Measurements from ENCODE around the gene HIVEP2. TPM values are rescaled to one million over a fixed set of nuclear protein-coding genes. Genes with fewer than 3 reads are reported as not detected.
A peak's percentile ranks its signal among the peaks of the same experiment; 100 is the strongest.

Gene HIVEP2
- total and polyA plus RNA-seq, 7 experiments from 2014 or later = 12.2 to 92.1 (median 51.5) TPM

GRCh38 chr6:142954844-142955243 is 9.9 kb upstream of the HIVEP2 start:
- H3K4me3 ChIP-seq (ENCODE audit: low read length) = no peak overlapping the region
- Mint-ChIP-seq H3K27ac (peak overlapping the region in 1 of 9 donors; percentile 9), H3K9me3 (peaks cover 0 to 4% (median 0%) of the 10 kb centered on the region in 11 donors), H3K4me3 (no peak overlapping the region), H3K36me3 (peaks cover 0 to 3% (median 0%) of the 10 kb centered on the region in 5 donors), H3K4me1 (peaks cover 8 to 29% (median 21%) of the 10 kb centered on the region in 7 donors), H3K27me3 (peaks cover 0 to 4% (median 0%) of the 10 kb centered on the region in 5 donors)
- no peaks in the 10 kb centered on the region for H3K36me3 ChIP-seq (ENCODE audit: control insufficient read depth in 2 of 3, insufficient read depth in 3 of 3, low read length in 3 of 3)
- no peak overlapping the region for H3K27ac ChIP-seq (ENCODE audit: low read depth, low read length)
- ChIA-PET POLR2A (interaction anchor here (1.2 kb wide), 1 partner anchor 11 kb away, joined by 4 read pairs; no protein-coding TSS in a partner anchor), CTCF (interaction anchor here (1.1 to 1.4 kb wide), 2 partner anchors 262 to 472 kb away, joined by 5 to 7 read pairs; no protein-coding TSS in a partner anchor)
- intact Hi-C loops (cut with micrococcal nuclease) = loop anchor here in 1 of 2 donors (1.0 kb wide), 1 partner anchor 481 kb away; no protein-coding TSS in a partner anchor
- ATAC-seq = peak; percentile 55
- H3K9me3 ChIP-seq (ENCODE audit: control insufficient read depth in 2 of 3, low read length in 3 of 3) = no peaks in the 10 kb centered on the region
- no peaks in the 10 kb centered on the region for H3K4me1 ChIP-seq (ENCODE audit: control insufficient read depth in 2 of 2, insufficient read depth in 2 of 2, low read length in 2 of 2)
- DNase-seq = no peak
- no peaks in the 10 kb centered on the region for H3K27me3 ChIP-seq (ENCODE audit: control insufficient read depth in 2 of 2, insufficient read depth in 2 of 2, low read length in 2 of 2)

DNA sequence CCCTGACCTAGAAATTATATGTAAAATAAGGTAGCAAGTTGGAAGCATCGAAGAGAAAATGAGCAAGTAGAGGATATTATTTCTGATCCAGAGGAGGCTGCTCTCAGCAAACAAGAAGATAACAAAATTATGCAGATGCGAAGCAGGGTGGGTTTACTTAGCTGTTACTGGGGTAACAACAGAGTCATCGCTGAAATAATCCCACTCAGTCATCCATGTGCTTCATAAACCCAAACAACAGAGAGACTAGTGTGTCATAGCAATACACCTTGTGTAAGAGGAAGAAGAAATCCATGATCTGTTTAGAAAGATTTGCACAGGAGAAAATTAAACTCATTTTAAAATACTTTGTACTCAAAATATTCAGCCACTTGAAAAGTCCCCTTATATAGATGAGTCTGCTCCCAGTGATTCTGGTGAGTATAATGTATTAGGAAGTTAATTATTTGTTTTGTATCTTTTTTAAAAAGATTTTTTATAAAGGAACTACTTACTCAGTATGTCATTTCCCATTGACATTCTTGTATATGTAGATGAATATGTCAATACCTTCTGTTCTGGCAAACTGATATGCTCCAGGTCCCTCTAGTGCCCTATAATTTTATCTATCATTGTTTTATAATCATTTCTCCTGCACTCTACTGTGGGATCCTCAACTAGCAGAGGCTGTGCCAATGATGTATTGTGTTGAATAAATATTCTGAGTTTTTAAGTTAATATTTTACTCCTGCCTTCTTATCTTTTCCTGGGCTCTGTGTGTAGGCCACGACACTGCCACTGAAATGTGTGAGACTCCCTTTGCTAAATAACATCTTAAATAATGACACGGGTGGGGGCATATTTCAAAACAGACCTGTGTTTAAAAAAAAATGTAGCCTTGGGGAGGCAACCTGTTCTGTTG is 8.6 kb upstream of the HIVEP2 start:
- Mint-ChIP-seq H3K27me3 (peaks cover 0 to 4% (median 0%) of the 10 kb centered on the region in 5 donors), H3K4me1 (peaks cover 8 to 36% (median 22%) of the 10 kb centered on the region in 7 donors), H3K36me3 (no peaks in the 10 kb centered on the region), H3K4me3 (no peak overlapping the region), H3K9me3 (no peaks in the 10 kb centered on the region), H3K27ac (peak overlapping the region in 7 of 9 donors; percentile 15 to 94 (median 75))
- ATAC-seq (peak; percentile 78), DNase-seq (peak in 5 of 9 donors; percentile 24 to 55 (median 43))
- H3K4me3 ChIP-seq (ENCODE audit: low read length) = no peak overlapping the region
- H3K27ac ChIP-seq (ENCODE audit: low read depth, low read length) = peak overlapping the region; percentile 0
- CTCF ChIA-PET = interaction anchor here (0.9 to 2.2 kb wide), 5 partner anchors 93 to 261 kb away, joined by 3 to 18 read pairs (median 3); no protein-coding TSS in a partner anchor
- H3K4me1 ChIP-seq (ENCODE audit: control insufficient read depth in 2 of 2, insufficient read depth in 2 of 2, low read length in 2 of 2) = no peaks in the 10 kb centered on the region
- H3K36me3 ChIP-seq (ENCODE audit: control insufficient read depth in 2 of 3, insufficient read depth in 3 of 3, low read length in 3 of 3) = no peaks in the 10 kb centered on the region
- H3K27me3 ChIP-seq (ENCODE audit: control insufficient read depth in 2 of 2, insufficient read depth in 2 of 2, low read length in 2 of 2) = no peaks in the 10 kb centered on the region
- intact Hi-C loops (cut with micrococcal nuclease) = loop anchor here in 1 of 2 donors (1.0 to 2.0 kb wide), 5 partner anchors 73 to 479 kb away; no protein-coding TSS in a partner anchor
- POLR2A ChIA-PET = interaction anchor here (2.1 to 2.5 kb wide), 2 partner anchors 8 to 68 kb away, joined by 5 read pairs; no protein-coding TSS in a partner anchor
- H3K9me3 ChIP-seq (ENCODE audit: control insufficient read depth in 2 of 3, low read length in 3 of 3) = no peaks in the 10 kb centered on the region

- POLR2A ChIA-PET = interaction anchor here (0.9 to 2.5 kb wide), 6 partner anchors 9 to 117 kb away, joined by 3 to 6 read pairs (median 4); no protein-coding TSS in a partner anchor
- peaks cover 0 to 4% (median 0%) of the 10 kb centered on the region in 5 donors for H3K27me3 Mint-ChIP-seq
- H3K4me3 Mint-ChIP-seq = no peak overlapping the region
- no peak for DNase-seq
- H3K9me3 Mint-ChIP-seq = no peaks in the 10 kb centered on the region
- H3K27ac Mint-ChIP-seq = peak overlapping the region in 8 of 9 donors; percentile 17 to 94 (median 76)
- Histone ChIP-seq H3K27me3 (ENCODE audit: control insufficient read depth in 2 of 2, insufficient read depth in 2 of 2, low read length in 2 of 2) (no peaks in the 10 kb centered on the region), H3K9me3 (ENCODE audit: control insufficient read depth in 2 of 3, low read length in 3 of 3) (no peaks in the 10 kb centered on the region), H3K27ac (ENCODE audit: low read depth, low read length) (peak overlapping the region; percentile 23), H3K4me3 (ENCODE audit: low read length) (no peak overlapping the region), H3K36me3 (ENCODE audit: control insufficient read depth in 2 of 3, insufficient read depth in 3 of 3, low read length in 3 of 3) (no peaks in the 10 kb centered on the region), H3K4me1 (ENCODE audit: control insufficient read depth in 2 of 2, insufficient read depth in 2 of 2, low read length in 2 of 2) (no peaks in the 10 kb centered on the region)
- H3K36me3 Mint-ChIP-seq = no peaks in the 10 kb centered on the region
- peak; percentile 26 for ATAC-seq
- H3K4me1 Mint-ChIP-seq = peaks cover 15 to 46% (median 29%) of the 10 kb centered on the region in 7 donors
- intact Hi-C loops (cut with micrococcal nuclease) = loop anchor here in 1 of 2 donors (1.0 to 2.0 kb wide), 4 partner anchors 74 to 384 kb away; no protein-coding TSS in a partner anchor
- CTCF ChIA-PET = interaction anchor here (0.6 to 2.2 kb wide), 10 partner anchors 24 to 479 kb away, joined by 3 to 18 read pairs (median 3); no protein-coding TSS in a partner anchor
These were observed 7.6 kb upstream of the HIVEP2 start for GRCh38 chr6:142952614-142953013.

DNA sequence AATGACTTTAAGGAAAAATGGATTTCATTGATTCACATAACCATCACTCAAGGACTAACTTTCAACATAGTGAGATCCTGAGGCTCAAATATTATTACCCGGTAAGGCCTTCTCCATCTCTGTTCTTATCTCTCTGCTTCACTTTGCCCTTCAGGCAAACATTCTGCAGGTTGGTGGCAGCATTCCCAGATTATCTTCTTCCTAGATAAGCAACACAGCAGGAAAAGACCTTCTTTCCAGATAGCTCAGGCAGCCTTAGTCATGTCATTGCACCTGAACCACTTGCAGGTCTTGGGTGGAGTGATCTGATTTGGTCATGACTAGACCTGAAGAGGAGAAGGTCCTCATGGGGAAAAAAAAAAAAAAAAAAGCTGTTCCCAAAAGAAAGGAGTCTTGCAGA is 5.3 kb upstream of the HIVEP2 start:
- Histone ChIP-seq H3K36me3 (ENCODE audit: control insufficient read depth in 2 of 3, insufficient read depth in 3 of 3, low read length in 3 of 3) (peaks cover 0 to 3% (median 0%) of the 10 kb centered on the region in 3 experiments), H3K27me3 (ENCODE audit: control insufficient read depth in 2 of 2, insufficient read depth in 2 of 2, low read length in 2 of 2) (no peaks in the 10 kb centered on the region), H3K9me3 (ENCODE audit: control insufficient read depth in 2 of 3, low read length in 3 of 3) (no peaks in the 10 kb centered on the region), H3K4me1 (ENCODE audit: control insufficient read depth in 2 of 2, insufficient read depth in 2 of 2, low read length in 2 of 2) (no peaks in the 10 kb centered on the region), H3K4me3 (ENCODE audit: low read length) (no peak overlapping the region), H3K27ac (ENCODE audit: low read depth, low read length) (peak overlapping the region; percentile 22)
- DNase-seq (no peak), ATAC-seq (no peak)
- Mint-ChIP-seq H3K4me3 (no peak overlapping the region), H3K4me1 (peaks cover 16 to 46% (median 29%) of the 10 kb centered on the region in 7 donors), H3K9me3 (peaks cover 0 to 2% (median 0%) of the 10 kb centered on the region in 11 donors), H3K27ac (peak overlapping the region in 7 of 9 donors; percentile 47 to 94 (median 67)), H3K36me3 (no peaks in the 10 kb centered on the region), H3K27me3 (peaks cover 0 to 4% (median 0%) of the 10 kb centered on the region in 5 donors)
- intact Hi-C loops (cut with micrococcal nuclease) = no loop called here
- ChIA-PET POLR2A (no interaction called here), CTCF (interaction anchor here (0.6 kb wide), 1 partner anchor 124 kb away, joined by 4 read pairs; no protein-coding TSS in a partner anchor)

DNA sequence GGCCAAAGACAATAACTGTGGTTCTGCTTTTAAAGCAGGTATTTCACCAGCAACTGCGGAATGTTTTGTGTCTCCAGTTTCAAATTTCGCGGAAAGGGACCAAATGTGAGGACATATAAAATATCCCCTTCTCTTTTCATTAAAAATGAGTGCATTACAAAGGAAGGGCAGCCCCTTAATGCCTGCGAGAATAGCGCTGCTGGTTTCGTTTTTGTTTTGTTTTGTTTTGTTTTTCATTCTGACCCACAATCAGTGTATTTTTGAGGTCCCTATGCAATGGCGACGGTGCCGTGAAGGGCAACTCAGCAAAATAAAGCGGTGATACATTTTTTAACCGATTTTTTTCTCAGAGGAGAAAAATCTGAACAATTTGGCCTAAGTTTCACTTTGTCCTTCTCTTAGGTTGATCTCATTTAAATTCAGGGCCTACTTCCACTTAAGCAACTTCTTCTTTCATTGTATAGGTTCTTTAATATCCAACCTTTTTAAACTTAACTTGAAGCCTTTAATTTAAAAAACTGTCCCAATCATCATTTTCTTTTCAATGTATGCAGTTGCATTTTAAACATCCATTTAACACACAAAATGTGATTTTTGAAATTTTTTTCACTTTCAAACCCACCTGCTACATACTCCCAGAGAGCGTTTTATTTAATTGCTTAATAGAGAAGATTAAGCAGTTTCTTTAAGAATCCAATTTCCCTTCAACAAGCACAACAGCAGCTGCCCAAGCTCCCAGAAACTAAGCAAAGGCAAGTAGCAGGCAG is 2.9 kb upstream of the HIVEP2 start:
- H3K27me3 ChIP-seq (ENCODE audit: control insufficient read depth in 2 of 2, insufficient read depth in 2 of 2, low read length in 2 of 2) = no peaks in the 10 kb centered on the region
- peaks cover 0 to 8% (median 0%) of the 10 kb centered on the region in 11 donors for H3K9me3 Mint-ChIP-seq
- peaks cover 0 to 5% (median 0%) of the 10 kb centered on the region in 5 donors for H3K36me3 Mint-ChIP-seq
- H3K4me3 Mint-ChIP-seq = peak overlapping the region; percentile 79 to 99 (median 86)
- H3K4me1 ChIP-seq (ENCODE audit: control insufficient read depth in 2 of 2, insufficient read depth in 2 of 2, low read length in 2 of 2) = peaks cover 6 to 12% of the 10 kb centered on the region in 2 donors
- peak overlapping the region; percentile 92 for H3K4me3 ChIP-seq (ENCODE audit: low read length)
- peaks cover 0 to 8% (median 0%) of the 10 kb centered on the region in 3 experiments for H3K36me3 ChIP-seq (ENCODE audit: control insufficient read depth in 2 of 3, insufficient read depth in 3 of 3, low read length in 3 of 3)
- H3K4me1 Mint-ChIP-seq = peaks cover 23 to 44% (median 40%) of the 10 kb centered on the region in 7 donors
- intact Hi-C loops (cut with micrococcal nuclease) = loop anchor here (1.0 to 10.0 kb wide), 14 partner anchors 109 to 1269 kb away; partner anchors contain the start of genes LTV1 (in 2 of the 2), ADAT2 (in 1 of the 2), AIG1 (in 1 of the 2) and NMBR (in 1 of the 2)
- no peaks in the 10 kb centered on the region for H3K9me3 ChIP-seq (ENCODE audit: control insufficient read depth in 2 of 3, low read length in 3 of 3)
- H3K27ac Mint-ChIP-seq = peak overlapping the region; percentile 75 to 98 (median 96)
- no peak for DNase-seq
- peaks cover 0 to 7% (median 0%) of the 10 kb centered on the region in 5 donors for H3K27me3 Mint-ChIP-seq
- ATAC-seq = no peak
- peak overlapping the region; percentile 100 for H3K27ac ChIP-seq (ENCODE audit: low read depth, low read length)
- POLR2A ChIA-PET = interaction anchor here (1.0 to 2.8 kb wide), 8 partner anchors 15 to 378 kb away, joined by 3 to 71 read pairs (median 8); no protein-coding TSS in a partner anchor
- CTCF ChIA-PET = no interaction called here

All from naive thymus-derived CD4-positive, alpha-beta T cell (primary cell).